Adipocyte (in vitro differentiated cells): ENCODE data around the gene MGRN1.
A peak's percentile ranks its signal among the peaks of the same experiment; 100 is the strongest.
"Not testable (repeated sequence)": the region's sequence is repeated elsewhere in the genome, so short reads cannot be mapped to it uniquely, and the experiment has no call there.

Source experiments
- DNase-seq: peaks from one replicate; pipeline ENCODE4 v3.0.0-alpha.2; 2015; ENCODE audit warnings: low read depth
- H3K27me3 ChIP-seq: replicated peaks from 2 replicates; pipeline ENCODE4 v1.7.0; 2013; ENCODE audit warnings: mild to moderate bottlenecking, low read length, moderate library complexity; ENCODE audit not compliant: control insufficient read depth, insufficient read depth
- H3K36me3 ChIP-seq: 2 replicates; pipeline ENCODE4 v1.7.0; 2013; ENCODE audit warnings: low read length, mild to moderate bottlenecking, moderate library complexity; ENCODE audit not compliant: control insufficient read depth, insufficient read depth, severe bottlenecking
- H3K4me1 ChIP-seq: 2 replicates; pipeline ENCODE4 v1.7.0; 2013; ENCODE audit warnings: mild to moderate bottlenecking, low read length, moderate library complexity; ENCODE audit not compliant: control insufficient read depth, insufficient read depth
- H3K4me3 ChIP-seq: 2 replicates; pipeline ENCODE4 v1.7.0; 2013; ENCODE audit warnings: mild to moderate bottlenecking, low read length, moderate library complexity
- H3K9ac ChIP-seq: 2 replicates; pipeline ENCODE4 v1.7.0; 2013; ENCODE audit warnings: mild to moderate bottlenecking, low read length, moderate library complexity
- H3K9me3 ChIP-seq: 2 replicates; pipeline ENCODE4 v1.7.0; 2013; ENCODE audit warnings: mild to moderate bottlenecking, low read length, moderate library complexity; ENCODE audit not compliant: control insufficient read depth

The MGRN1 gene

DNA sequence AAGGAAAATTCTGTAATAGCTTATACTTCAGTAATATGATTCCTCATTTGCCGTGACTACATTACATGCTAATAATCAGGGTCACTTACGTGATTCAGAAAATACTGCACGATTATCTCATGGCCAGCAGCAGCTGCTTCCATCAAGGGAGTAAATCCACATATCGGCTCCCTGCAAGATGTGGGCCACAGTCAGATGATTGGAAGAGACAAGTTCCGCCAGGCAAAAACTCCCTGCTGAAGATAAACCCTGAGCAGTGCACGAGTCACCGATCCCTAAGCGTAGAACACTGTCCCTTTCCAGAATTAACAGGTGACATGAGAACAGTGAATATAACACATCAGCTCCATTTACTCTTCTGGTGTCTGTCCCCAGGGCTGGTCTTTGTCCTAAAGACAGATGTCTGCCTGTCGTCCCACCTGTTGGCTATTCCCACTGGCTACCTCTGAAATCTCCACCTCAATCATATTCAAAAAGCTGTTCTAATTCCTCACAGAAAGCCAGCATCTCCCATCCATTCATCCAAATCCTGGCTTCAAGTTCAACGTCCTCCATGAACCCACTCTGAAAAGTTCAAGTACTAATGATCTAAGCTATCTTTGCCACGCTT is 100.1 kb downstream of the MGRN1 start:
- H3K9ac ChIP-seq, result no peak overlapping the region
- H3K4me3 ChIP-seq, result no peak overlapping the region
- peaks cover 38% of the 10 kb centered on the region for H3K36me3 ChIP-seq
- no peaks in the 10 kb centered on the region for H3K9me3 ChIP-seq
- no peak for DNase-seq
- H3K27me3 ChIP-seq, result no peaks in the 10 kb centered on the region
- H3K4me1 ChIP-seq, result no peaks in the 10 kb centered on the region

DNA sequence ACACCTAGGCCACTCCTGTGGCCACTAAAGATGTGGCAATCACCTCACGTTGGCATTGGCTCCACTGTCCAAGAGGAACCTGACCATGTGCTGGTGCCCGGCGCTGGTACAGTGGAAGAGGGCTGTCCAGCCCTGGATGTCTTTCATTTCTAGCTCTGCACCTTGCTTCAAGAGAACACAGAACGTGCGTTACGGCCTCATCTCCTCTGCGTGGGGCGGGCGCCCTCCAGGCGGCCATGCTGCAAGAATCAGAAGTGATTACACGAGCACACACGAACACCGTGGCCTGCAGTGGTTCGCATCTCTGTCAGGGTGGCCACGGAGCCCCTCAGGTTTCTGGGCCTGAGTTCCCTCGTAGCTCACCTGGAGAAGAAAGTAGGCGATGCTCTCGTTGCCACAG is 102.0 kb downstream of the MGRN1 start:
- H3K36me3 ChIP-seq, result peaks cover 45% of the 10 kb centered on the region
- DNase-seq, result no peak
- H3K27me3 ChIP-seq, result no peaks in the 10 kb centered on the region
- no peak overlapping the region for H3K4me3 ChIP-seq
- H3K4me1 ChIP-seq, result no peaks in the 10 kb centered on the region
- no peaks in the 10 kb centered on the region for H3K9me3 ChIP-seq
- no peak overlapping the region for H3K9ac ChIP-seq

DNA sequence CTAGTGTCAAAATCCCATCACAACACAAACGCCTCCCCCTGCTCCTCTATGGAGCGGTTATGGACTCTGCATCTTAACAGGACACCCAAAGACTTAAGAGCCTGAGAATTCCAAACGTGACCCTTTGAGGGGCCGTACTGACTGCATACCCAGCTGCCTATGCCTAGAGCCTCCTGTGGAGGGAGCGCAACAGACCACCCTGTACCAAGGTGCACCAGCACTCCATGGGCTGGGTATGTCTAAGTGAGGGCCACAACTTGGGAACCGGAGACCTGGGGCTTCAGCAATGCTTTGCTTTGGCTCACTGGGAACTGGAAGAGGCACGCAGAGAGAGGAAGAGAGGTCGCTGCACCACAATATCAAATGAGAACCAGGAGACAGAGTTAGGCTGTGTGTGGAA is 104.0 kb downstream of the MGRN1 start:
- H3K9me3 ChIP-seq, result no peaks in the 10 kb centered on the region
- DNase-seq, result no peak
- no peak overlapping the region for H3K9ac ChIP-seq
- no peak overlapping the region for H3K4me3 ChIP-seq
- peaks cover 35% of the 10 kb centered on the region for H3K36me3 ChIP-seq
- no peaks in the 10 kb centered on the region for H3K4me1 ChIP-seq
- H3K27me3 ChIP-seq, result no peaks in the 10 kb centered on the region

DNA sequence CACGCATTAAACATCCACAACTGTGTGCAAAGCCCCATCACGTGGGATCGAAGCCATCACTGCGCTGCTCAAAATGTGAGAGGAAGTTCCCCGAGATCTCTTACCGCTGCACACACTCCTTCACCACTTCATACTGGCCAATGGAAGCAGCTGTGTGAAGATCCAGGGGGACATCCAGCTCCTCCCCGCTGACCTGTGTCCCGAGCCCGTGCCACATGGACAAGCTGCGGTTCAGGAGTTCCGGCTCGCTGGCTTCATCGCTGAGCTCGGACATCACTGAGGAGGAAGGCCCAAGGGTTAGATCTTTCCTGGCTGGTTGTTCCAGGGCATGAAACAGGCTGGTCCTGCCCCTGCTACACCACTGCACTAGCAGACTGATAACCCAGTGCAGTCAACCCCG is 105.2 kb downstream of the MGRN1 start:
- Histone ChIP-seq H3K9me3 (no peaks in the 10 kb centered on the region), H3K4me3 (no peak overlapping the region), H3K9ac (no peak overlapping the region), H3K4me1 (no peaks in the 10 kb centered on the region), H3K27me3 (no peaks in the 10 kb centered on the region), H3K36me3 (peaks cover 30% of the 10 kb centered on the region)
- DNase-seq, result no peak

DNA sequence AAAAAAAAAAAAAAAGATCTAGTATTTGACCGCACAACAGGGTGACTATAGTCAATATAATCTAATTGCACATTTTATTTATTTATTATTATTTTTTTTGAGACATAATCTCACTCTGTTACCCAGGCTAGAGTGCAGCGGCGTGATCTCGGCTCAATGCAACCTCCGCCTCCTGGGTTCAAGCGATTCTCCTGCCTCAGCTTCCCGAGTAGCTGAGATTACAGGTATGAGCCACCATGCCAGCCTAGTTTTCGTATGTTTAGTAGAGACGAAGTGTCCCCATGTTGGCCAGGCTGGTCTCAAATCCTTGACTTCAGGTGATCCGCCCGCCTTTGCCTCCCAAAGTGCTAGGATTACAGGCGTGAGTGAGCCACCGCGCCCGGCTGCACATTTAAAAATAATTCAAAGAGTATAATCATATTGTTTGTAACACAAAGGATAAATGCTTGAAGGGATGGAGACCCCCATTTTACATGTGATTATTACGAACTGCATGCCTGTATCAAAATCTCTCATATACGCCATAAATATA is 108.7 kb downstream of the MGRN1 start:
- peak overlapping the region; percentile 95 for H3K9ac ChIP-seq
- peak overlapping the region; percentile 99 for H3K4me3 ChIP-seq
- peaks cover 19% of the 10 kb centered on the region for H3K36me3 ChIP-seq
- H3K9me3 ChIP-seq, result no peaks in the 10 kb centered on the region
- peaks cover 4% of the 10 kb centered on the region for H3K27me3 ChIP-seq
- H3K4me1 ChIP-seq, result peaks cover 5% of the 10 kb centered on the region
- peak; percentile 14 for DNase-seq

DNA sequence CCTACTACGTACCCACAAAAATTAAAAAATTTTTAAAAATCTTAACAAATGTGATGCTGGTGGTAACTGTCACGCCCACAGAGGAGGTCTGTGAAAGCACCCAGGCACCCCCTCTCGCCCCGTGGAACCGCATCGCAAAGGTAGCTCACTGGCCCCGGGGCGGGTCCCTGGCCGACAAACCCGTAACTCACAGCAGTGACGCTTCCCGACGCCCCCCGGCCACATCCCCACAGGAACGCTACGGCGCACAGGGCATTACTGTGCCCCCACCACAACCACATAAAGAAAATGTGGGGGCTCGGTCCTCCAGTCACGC is 109.1 kb downstream of the MGRN1 start:
- Histone ChIP-seq H3K27me3 (peaks cover 4% of the 10 kb centered on the region), H3K4me3 (peak overlapping the region; percentile 99), H3K36me3 (peaks cover 15% of the 10 kb centered on the region), H3K9me3 (no peaks in the 10 kb centered on the region), H3K4me1 (peaks cover 5% of the 10 kb centered on the region), H3K9ac (peak overlapping the region; percentile 95)
- peak; percentile 36 for DNase-seq

DNA sequence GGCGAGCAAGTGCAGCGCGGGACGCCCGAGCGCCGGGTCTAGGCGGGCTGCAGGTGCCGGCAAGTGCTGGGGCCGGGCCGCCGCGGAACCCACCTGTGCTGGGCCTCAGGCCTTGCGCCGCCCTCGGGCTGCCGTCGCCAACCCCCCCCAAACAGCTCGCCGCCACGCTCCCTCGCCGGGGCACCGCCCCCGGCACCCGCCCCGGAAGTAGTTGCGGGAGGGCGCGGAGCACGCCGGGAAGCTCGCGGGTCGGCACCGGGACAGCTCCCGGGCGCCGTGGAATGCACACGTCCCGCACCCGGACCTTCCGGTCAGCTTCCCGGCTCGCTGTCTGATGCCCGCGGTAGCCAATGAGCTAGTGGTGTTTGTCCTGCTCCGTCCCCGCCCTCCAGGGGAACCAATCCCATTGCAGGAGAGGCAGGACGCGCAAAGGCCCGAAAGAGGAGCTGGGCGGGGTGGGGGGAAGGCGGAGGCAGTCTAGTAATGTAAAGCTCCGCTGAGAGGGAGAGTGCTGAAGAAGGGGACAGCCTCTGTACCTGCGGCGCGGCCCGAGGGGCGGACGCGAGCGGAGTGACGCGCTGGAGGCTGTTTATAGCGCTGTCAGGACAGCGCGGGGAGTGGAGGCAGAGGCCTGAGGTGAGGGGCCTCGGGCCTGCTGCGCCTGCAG is 109.6 kb downstream of the MGRN1 start, which contains the start of the genes ANKS3 and DNAAF8:
Gene ANKS3 (minus strand): TSS at position 209 of the 667 bp plus-strand sequence. CDS start 4,122 bp downstream, outside the sequence.
Gene DNAAF8 (plus strand): TSS at position 475 of the 667 bp plus-strand sequence. CDS start 1,978 bp downstream, outside the sequence.
- Histone ChIP-seq H3K4me3 (peak within 1 kb of the TSS; percentile 99), H3K36me3 (peaks cover 11% of the 10 kb centered on the region), H3K27me3 (peaks cover 4% of the 10 kb centered on the region), H3K9ac (peak within 1 kb of the TSS; percentile 95), H3K4me1 (peaks cover 5% of the 10 kb centered on the region), H3K9me3 (no peaks in the 10 kb centered on the region)
- DNase-seq, result peak; percentile 99

DNA sequence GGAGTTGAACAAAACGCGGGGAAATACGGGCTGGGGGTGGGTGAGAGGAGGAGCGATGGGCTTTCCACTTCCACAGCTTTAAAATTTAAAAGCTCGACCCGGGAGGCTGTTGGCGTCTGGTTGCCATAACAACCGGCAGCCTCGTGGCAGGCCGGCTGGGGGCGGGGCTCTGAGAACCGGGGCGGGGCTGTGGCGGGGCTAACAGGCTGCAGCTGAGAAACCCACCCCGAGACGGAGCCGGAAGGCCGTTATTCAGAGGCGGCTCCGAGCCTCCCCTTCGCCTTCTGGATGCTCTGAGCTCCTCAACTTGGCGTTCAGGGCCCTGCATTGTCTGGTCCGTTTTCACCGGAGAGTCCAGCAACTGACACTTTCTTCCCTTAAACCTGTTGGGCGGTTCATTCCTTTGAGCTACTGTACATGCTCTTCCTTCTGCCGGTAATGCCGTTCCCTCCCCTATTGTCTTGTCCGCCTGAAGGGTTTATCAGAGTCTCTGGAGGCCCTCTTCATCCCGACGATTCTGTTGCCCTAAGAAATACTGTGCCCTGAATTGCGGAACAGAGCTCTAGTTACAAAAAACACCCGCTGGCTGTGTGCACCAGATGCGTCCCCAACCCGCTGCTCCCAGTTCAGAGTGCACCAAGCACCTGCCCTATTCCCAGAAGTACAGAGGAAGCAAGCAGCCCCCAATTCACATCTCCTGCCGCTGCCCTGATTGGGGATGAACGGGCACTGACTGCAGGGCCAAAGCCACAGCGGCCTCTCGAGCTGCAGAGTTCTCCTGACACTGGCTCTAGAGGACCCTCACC is 110.3 kb downstream of the MGRN1 start:
- peak; percentile 95 for DNase-seq
- H3K4me1 ChIP-seq, result peaks cover 5% of the 10 kb centered on the region
- H3K4me3 ChIP-seq, result peak overlapping the region; percentile 99
- no peaks in the 10 kb centered on the region for H3K9me3 ChIP-seq
- peaks cover 4% of the 10 kb centered on the region for H3K27me3 ChIP-seq
- H3K36me3 ChIP-seq, result peaks cover 5% of the 10 kb centered on the region
- H3K9ac ChIP-seq, result peak overlapping the region; percentile 95

DNA sequence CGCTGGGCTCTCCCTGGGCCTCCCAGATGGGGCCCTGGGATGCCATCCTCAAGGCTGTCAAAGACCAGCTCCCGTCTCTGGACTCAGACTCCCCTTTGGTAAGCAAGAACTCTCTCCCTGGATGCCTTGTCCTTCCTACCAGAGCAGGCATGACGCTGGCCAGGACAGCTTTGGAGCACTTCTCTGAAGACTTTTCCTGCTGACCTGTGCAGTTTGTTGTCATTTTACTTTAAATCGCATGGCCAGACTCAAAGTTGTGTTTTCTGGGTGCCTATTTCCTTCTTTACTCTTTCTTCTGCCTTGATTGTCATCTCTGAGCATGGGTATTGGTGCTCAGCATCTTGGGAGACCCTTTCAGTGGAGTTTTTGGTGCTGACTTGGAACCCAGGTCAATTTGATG is 111.9 kb downstream of the MGRN1 start:
- no peaks in the 10 kb centered on the region for H3K36me3 ChIP-seq
- DNase-seq, result no peak
- no peaks in the 10 kb centered on the region for H3K9me3 ChIP-seq
- H3K27me3 ChIP-seq, result peaks cover 4% of the 10 kb centered on the region
- no peak overlapping the region for H3K4me3 ChIP-seq
- H3K9ac ChIP-seq, result no peak overlapping the region
- peaks cover 5% of the 10 kb centered on the region for H3K4me1 ChIP-seq

DNA sequence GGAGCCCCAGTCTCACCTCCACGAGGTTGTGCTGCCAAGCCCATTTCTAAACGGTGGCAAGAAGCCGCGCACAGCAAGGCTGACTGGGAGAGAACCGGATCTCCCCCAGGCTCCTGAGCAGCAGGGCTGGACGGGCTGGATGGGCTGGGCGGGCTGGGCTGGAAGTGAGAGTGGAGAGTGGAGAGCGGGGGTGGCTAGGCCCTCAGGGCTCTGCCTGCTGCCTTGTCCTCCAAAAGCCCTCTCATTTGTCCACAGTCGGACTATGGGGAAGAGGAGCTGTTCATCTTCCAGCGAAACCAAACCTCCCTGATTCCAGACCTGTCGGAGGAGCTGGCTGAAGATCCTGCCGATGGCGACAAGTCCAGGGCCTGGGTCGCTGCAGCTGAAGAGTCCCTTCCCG is 112.9 kb downstream of the MGRN1 start:
- H3K36me3 ChIP-seq, result no peaks in the 10 kb centered on the region
- peaks cover 5% of the 10 kb centered on the region for H3K4me1 ChIP-seq
- DNase-seq, result no peak
- H3K9me3 ChIP-seq, result no peaks in the 10 kb centered on the region
- peaks cover 4% of the 10 kb centered on the region for H3K27me3 ChIP-seq
- no peak overlapping the region for H3K4me3 ChIP-seq
- H3K9ac ChIP-seq, result no peak overlapping the region

DNA sequence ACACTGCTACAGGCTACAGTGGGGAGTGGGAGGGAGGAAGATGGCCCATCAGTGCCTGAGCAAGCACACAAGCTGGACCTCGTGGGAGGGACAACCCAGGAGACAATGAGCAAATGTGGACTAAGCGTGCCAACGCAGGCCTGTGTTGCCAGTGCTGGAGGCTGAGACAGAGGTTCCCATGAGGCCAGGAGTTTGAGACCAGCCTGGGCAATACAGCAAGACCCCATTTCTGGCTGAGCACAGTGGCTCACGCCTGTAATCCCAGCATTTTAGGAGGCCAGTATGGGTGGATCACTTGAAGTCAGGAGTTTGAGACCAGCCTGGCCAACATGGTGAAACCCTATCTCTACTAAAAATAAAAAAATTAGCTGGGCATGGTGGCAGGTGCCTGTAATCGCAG is 113.7 kb downstream of the MGRN1 start:
- H3K9me3 ChIP-seq, H3K4me1 ChIP-seq, H3K4me3 ChIP-seq: not testable (repeated sequence)

More for the DNA sequence above, 113.7 kb downstream of the MGRN1 start:
- H3K36me3 ChIP-seq, H3K27me3 ChIP-seq, H3K9ac ChIP-seq, DNase-seq: not testable (repeated sequence)
